MM.1S (cell line): ENCODE data around the gene ARID4B.
A peak's percentile ranks its signal among the peaks of the same experiment; 100 is the strongest.
"Not testable (repeated sequence)": the region's sequence is repeated elsewhere in the genome, so short reads cannot be mapped to it uniquely, and the experiment has no call there.

ENCODE experiments used
- DNase-seq: peaks from one replicate; pipeline ENCODE4 v3.0.0-alpha.2; 2015
- H2AFZ ChIP-seq: fragments of 300-600 bp; sonication (generic); 2 replicates; pipeline ENCODE4 v1.6.0; 2016; ENCODE audit warnings: antibody characterized with exemption, low read length
- H3F3A ChIP-seq: fragments of 300-600 bp; sonication (generic); 2 replicates; pipeline ENCODE4 v1.6.1; 2016; ENCODE audit warnings: mild to moderate bottlenecking, antibody characterized with exemption, low read length, moderate library complexity, mixed read lengths; ENCODE audit not compliant: insufficient read depth
- H3K27ac ChIP-seq: fragments of 300-600 bp; sonication (generic); 2 replicates; pipeline ENCODE4 v1.5.1; 2016; ENCODE audit warnings: mild to moderate bottlenecking, low read length
- H3K27me3 ChIP-seq: fragments of 300-600 bp; sonication (generic); replicated peaks from 2 replicates; pipeline ENCODE4 v1.6.0; 2016; ENCODE audit warnings: low read length; ENCODE audit not compliant: insufficient read depth
- H3K36me3 ChIP-seq: fragments of 300-600 bp; sonication (generic); replicated peaks from 2 replicates; pipeline ENCODE4 v1.6.1; 2016; ENCODE audit warnings: mild to moderate bottlenecking, low read length, mixed read lengths; ENCODE audit not compliant: insufficient read depth
- H3K4me1 ChIP-seq: fragments of 300-600 bp; sonication (generic); 2 replicates; pipeline ENCODE4 v1.6.1; 2016; ENCODE audit warnings: low read length, mixed read lengths
- H3K4me2 ChIP-seq: fragments of 300-600 bp; sonication (generic); 2 replicates; pipeline ENCODE4 v1.6.0; 2016; ENCODE audit warnings: low read depth, low read length
- H3K4me3 ChIP-seq: fragments of 300-600 bp; sonication (generic); 2 replicates; pipeline ENCODE4 v1.5.1; 2016; ENCODE audit warnings: low read length, mixed read lengths
- H3K79me2 ChIP-seq: fragments of 300-600 bp; sonication (generic); 2 replicates; pipeline ENCODE4 v1.6.1; 2016; ENCODE audit warnings: mixed run types, low read length, mixed read lengths
- H3K9ac ChIP-seq: fragments of 300-600 bp; sonication (generic); 2 replicates; pipeline ENCODE4 v1.6.1; 2016; ENCODE audit warnings: low read length, mixed read lengths
- H3K9me2 ChIP-seq: fragments of 300-600 bp; sonication (generic); replicated peaks from 2 replicates; pipeline ENCODE4 v1.6.1; 2016; ENCODE audit warnings: mild to moderate bottlenecking, low read length, mixed read lengths; ENCODE audit not compliant: insufficient read depth
- H3K9me3 ChIP-seq: fragments of 300-600 bp; sonication (generic); replicated peaks from 2 replicates; pipeline ENCODE4 v1.6.1; 2016; ENCODE audit warnings: mild to moderate bottlenecking, low read length, mixed read lengths; ENCODE audit not compliant: insufficient read depth
- H4K20me1 ChIP-seq: fragments of 300-600 bp; sonication (generic); 2 replicates; pipeline ENCODE4 v1.6.1; 2016; ENCODE audit warnings: mild to moderate bottlenecking, low read length, moderate library complexity, mixed read lengths; ENCODE audit not compliant: insufficient read depth
- CTCF ChIP-seq: fragments of 300-600 bp; sonication (generic); IDR thresholded peaks from 2 replicates; pipeline ENCODE4 v1.5.1; 2016; ENCODE audit warnings: antibody characterized with exemption, low read length, mixed read lengths
- EZH2 ChIP-seq: fragments of 300-600 bp; sonication (generic); optimal IDR thresholded peaks from 2 replicates; pipeline ENCODE3; 2017; ENCODE audit warnings: low read depth, mild to moderate bottlenecking, antibody characterized with exemption, low read length, mixed read lengths
- EZH2phosphoT487 ChIP-seq: fragments of 300-600 bp; sonication (generic); IDR thresholded peaks from 2 replicates; pipeline ENCODE4 v1.6.1; 2018; ENCODE audit warnings: antibody characterized with exemption, low read length

ARID4B gene

GRCh38 chr1:235270625-235271024 lies 57.4 kb downstream of the ARID4B start:
- H3K9me2 ChIP-seq, result no peaks in the 10 kb centered on the region
- H3K4me1 ChIP-seq, result peaks cover 4% of the 10 kb centered on the region; the same call in 1 of the 2 replicates
- TF ChIP-seq CTCF, result peak; percentile 24
- TF ChIP-seq EZH2phosphoT487, result no peak
- TF ChIP-seq EZH2, result no peak
- H3K9ac ChIP-seq, result no peak overlapping the region
- no peaks in the 10 kb centered on the region for H3K27me3 ChIP-seq
- peak; percentile 67 for DNase-seq
- H2AFZ ChIP-seq, result no peak overlapping the region
- H3K4me2 ChIP-seq, result peak overlapping the region; percentile 56
- no peaks in the 10 kb centered on the region for H3K36me3 ChIP-seq
- peaks cover 10% of the 10 kb centered on the region; the same call in 1 of the 2 replicates for H4K20me1 ChIP-seq
- H3F3A ChIP-seq, result peaks cover 14% of the 10 kb centered on the region
- peak overlapping the region; percentile 8; the same call in 1 of the 2 replicates for H3K4me3 ChIP-seq
- no peaks in the 10 kb centered on the region for H3K9me3 ChIP-seq
- peaks cover 95% of the 10 kb centered on the region for H3K79me2 ChIP-seq
- peak overlapping the region; percentile 30; the same call in 1 of the 2 replicates for H3K27ac ChIP-seq

- not testable (repeated sequence) for H3K9me2 ChIP-seq, H3K9me3 ChIP-seq, H3K4me1 ChIP-seq, H3K27me3 ChIP-seq, DNase-seq, H3K9ac ChIP-seq, H2AFZ ChIP-seq, H3K4me3 ChIP-seq, H3K36me3 ChIP-seq, H3K27ac ChIP-seq
- Histone ChIP-seq H3F3A (peaks cover 14% of the 10 kb centered on the region), H3K4me2 (peak overlapping the region; percentile 56; the same call in 1 of the 2 replicates), H3K79me2 (peaks cover 95% of the 10 kb centered on the region), H4K20me1 (peaks cover 10% of the 10 kb centered on the region; the same call in 1 of the 2 replicates)
Observed at GRCh38 chr1:235269990-235270389, 58.0 kb downstream of the ARID4B start.

- no peaks in the 10 kb centered on the region for H3K9me2 ChIP-seq
- H3K27me3 ChIP-seq, result no peaks in the 10 kb centered on the region
- no peak overlapping the region for H2AFZ ChIP-seq
- H3F3A ChIP-seq, result peaks cover 14% of the 10 kb centered on the region
- H3K27ac ChIP-seq, result no peak overlapping the region
- no peaks in the 10 kb centered on the region for H3K36me3 ChIP-seq
- no peak for TF ChIP-seq EZH2
- no peak for TF ChIP-seq EZH2phosphoT487
- TF ChIP-seq CTCF, result no peak
- H4K20me1 ChIP-seq, result peaks cover 6% of the 10 kb centered on the region; the same call in 1 of the 2 replicates
- H3K4me2 ChIP-seq, result no peak overlapping the region
- no peak for DNase-seq
- H3K79me2 ChIP-seq, result peaks cover 95% of the 10 kb centered on the region
- H3K9ac ChIP-seq, result no peak overlapping the region
- no peak overlapping the region for H3K4me3 ChIP-seq
- no peaks in the 10 kb centered on the region for H3K9me3 ChIP-seq
- peaks cover 4% of the 10 kb centered on the region; the same call in 1 of the 2 replicates for H3K4me1 ChIP-seq
Observed at GRCh38 chr1:235268379-235269125, 59.4 kb downstream of the ARID4B start.

GRCh38 chr1:235266967-235267366 lies 61.0 kb downstream of the ARID4B start:
- no peak for DNase-seq
- Histone ChIP-seq H3K4me1 (peaks cover 4% of the 10 kb centered on the region; the same call in 1 of the 2 replicates), H4K20me1 (peaks cover 4% of the 10 kb centered on the region; the same call in 1 of the 2 replicates), H3K4me2 (no peak overlapping the region), H3K9ac (no peak overlapping the region), H3K27me3 (no peaks in the 10 kb centered on the region), H3K79me2 (peaks cover 96% of the 10 kb centered on the region), H2AFZ (no peak overlapping the region), H3F3A (peaks cover 12% of the 10 kb centered on the region), H3K9me2 (no peaks in the 10 kb centered on the region), H3K27ac (no peak overlapping the region), H3K36me3 (no peaks in the 10 kb centered on the region), H3K4me3 (no peak overlapping the region), H3K9me3 (no peaks in the 10 kb centered on the region)
- TF ChIP-seq CTCF (no peak), EZH2 (no peak), EZH2phosphoT487 (no peak)
